ENCODE results near the gene ARV1.
"Not testable (repeated sequence)": the region's sequence is repeated elsewhere in the genome, so short reads cannot be mapped to it uniquely, and the experiment has no call there.

ARV1 gene

DNA sequence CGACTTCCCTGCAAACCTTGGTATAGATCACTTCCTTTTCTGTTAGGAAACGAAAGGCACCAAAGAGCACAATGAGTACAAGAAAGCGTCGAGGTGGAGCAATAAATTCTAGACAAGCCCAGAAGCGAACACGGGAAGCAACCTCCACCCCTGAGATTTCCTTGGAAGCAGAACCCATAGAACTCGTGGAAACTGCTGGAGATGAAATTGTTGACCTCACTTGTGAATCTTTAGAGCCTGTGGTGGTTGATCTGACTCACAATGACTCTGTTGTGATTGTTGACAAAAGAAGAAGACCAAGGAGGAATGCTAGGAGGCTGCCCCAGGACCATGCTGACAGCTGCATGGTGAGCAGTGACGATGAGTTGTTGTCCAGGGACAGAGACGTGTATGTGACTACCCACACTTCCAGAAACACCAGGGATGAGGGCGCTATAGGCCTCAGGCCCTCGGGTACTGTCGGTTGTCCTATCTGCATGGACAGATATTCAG lies 42.7 kb downstream of the ARV1 start:
- no peak for DNase-seq

DNA sequence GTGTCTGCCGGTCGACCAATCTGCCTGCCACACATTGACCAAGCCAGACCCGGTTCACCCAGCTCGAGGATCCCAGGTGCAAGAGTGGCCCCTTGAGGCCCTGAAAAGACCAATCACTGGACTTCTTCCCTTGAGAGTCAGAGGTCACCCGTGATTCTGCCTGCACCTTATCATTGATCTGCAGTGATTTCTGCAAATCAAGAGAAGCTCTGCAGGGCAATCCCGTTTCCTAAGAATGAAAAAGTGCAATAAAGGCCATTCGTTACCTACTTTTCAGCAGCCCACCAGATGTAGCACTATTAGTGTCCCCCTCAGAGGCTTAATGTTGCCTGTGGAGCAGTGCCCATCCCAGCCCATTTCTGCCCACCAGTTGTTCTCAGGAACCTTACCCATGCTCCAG lies 43.6 kb downstream of the ARV1 start:
- not testable (repeated sequence) for DNase-seq

- no peak for DNase-seq
Measured at GRCh38 chr1:231023150-231023549, 44.3 kb downstream of the ARV1 start.

GRCh38 chr1:231026576-231026975 lies 47.7 kb downstream of the ARV1 start:
- DNase-seq, result no peak

DNA sequence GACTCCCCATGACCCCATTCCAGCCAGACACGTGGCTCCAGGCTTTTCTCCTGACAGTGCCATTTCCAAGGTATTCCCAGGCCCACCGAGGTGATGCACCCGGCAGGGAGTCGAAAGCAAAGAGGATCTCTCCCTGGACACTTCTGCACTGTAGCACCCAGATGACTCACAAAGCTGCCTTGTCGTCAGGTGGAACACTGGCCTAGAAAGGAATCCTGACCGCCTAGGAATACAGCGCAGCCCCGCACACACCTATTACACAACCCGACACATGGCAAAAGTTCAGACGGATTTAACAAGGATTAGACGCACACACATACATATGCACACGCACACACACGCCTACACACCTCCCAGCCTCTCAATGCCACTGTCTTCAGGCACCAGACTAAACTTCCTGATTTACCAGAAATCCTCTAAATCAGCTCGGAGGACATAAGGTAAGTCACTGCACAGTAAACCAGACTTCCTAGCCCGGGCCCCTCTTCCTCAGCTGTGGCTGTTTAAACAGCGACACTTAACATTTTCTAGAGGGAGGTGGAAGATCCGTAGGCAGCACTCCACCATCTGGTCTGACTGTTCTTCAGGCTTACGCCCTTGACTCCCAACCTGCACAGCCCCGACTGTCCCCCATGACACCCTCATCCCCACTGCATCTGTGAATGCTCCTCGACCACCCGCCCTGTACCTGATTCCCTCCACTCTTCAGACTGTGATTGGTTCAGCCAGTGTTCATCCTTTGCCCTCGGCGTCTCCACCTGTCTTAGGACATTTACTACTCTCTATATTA lies 48.4 kb downstream of the ARV1 start:
- no peak for DNase-seq

DNA sequence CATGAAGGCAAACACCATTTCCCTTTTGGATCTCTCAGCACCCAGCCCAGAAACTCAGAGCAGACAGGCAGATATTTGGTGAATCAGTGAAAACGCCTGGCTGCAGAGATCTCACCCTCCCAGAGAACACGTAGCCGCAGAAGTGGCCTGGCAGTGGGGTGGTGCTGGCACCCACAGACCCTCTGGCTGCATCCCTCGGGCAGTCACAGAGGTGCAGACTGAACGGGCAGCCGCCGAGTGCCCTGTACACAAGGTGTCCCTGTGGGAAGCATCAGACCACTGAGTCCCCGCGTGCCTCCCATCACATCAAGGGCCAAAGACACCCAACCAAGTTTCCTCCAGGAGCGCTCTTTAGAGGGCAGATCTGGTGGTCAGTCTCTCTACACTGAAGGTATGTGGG lies 49.1 kb downstream of the ARV1 start:
- no peak for DNase-seq

DNA sequence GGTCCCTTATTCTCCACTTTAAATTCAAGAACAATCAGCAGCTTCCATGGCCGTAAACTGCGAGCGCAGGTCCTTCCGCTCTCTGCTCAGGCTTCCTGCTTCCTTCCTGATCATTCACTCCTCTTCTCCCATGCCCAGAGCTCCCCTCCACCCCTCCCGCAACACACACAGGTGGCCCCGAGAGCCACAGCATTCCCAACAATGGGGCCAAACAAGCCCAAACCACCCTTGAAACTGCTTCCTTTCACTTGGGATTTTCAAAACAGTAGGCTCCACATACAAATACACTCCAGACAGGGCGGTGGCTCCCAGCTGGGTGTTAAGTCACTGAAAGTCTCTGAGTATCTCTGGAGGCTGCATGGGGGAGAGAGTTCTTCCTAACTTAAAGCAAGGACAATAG lies 49.8 kb downstream of the ARV1 start:
- DNase-seq, result no peak

DNA sequence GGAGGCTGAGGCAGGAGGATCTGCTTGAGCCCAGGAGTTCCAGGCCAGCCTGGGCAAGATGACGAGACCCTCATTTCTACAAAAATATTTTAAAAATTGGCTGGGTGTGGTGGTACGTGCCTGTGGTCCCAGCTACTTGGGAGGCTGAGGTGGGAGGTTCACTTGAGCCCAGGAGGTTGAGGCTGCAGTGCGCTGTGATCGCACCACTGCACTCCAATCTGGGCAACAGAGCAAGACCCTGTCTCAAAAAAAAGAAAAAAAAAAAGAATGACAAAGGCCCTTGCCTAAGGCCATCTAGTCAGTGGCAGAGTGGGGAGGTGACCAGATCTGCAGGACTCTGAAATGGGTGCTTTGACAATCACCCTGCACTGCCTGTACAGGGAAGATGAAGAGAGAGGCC lies 50.4 kb downstream of the ARV1 start:
- DNase-seq, result not testable (repeated sequence)

DNA sequence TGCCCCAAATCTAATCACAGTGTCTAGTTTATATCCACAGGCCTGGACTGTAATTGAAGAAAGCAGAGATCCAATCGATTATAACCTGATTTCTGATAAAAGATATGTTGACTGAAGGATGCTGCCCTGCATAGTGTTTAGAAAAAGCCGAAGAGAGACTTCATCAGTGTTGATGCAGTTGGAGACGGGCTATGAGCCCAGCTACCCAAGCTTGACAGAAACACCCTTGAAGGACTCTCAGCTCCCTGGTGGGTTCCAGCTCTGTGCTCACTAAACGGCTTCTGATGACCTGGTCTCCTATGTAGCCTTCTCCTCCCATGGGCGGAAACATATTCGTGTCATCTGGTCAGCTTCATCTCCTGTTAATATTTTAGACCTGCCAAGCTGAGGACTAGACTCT lies 50.9 kb downstream of the ARV1 start:
- no peak for DNase-seq

DNA sequence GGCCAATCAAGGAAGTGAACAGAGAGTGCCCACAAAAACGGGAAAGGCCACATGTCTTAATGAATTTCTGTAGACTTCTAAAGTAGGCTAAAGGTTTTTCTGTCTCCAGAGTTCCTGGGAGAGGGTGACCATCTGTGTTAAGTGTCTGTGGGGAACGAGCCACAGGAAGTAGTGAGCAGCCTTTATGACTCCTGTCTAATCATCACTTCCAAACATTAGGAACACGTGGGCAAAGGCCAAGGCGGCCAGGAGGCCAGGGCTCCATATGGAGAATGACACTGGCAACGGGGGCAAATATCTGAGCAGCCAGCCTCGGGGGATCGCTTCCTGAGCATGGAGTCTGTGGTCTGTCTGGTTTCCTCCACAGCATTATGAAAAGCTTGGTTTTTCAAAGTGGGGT lies 54.1 kb downstream of the ARV1 start:
- DNase-seq, result no peak

DNA sequence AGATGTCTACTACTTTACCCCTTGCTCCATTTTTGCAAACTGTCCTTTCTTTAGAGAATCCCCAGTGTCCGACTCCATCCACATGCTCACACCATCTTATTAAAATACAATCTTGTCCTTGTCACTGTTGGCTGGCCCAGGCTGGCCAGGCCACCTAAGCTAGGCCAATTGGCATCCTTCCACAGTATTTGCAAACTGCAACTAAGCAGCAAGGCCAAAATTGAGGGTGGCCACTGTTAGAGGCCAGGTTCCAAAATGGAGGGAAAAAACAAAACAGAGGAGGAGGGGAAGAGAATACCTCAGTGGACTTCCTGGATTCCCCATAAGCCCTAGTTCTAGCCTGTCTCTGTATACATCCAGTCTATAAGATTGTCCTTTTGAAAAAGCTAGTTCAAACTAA lies 56.9 kb downstream of the ARV1 start:
- no peak for DNase-seq

- DNase-seq, result no peak
Measured at GRCh38 chr1:231036416-231036815, 57.5 kb downstream of the ARV1 start.

DNA sequence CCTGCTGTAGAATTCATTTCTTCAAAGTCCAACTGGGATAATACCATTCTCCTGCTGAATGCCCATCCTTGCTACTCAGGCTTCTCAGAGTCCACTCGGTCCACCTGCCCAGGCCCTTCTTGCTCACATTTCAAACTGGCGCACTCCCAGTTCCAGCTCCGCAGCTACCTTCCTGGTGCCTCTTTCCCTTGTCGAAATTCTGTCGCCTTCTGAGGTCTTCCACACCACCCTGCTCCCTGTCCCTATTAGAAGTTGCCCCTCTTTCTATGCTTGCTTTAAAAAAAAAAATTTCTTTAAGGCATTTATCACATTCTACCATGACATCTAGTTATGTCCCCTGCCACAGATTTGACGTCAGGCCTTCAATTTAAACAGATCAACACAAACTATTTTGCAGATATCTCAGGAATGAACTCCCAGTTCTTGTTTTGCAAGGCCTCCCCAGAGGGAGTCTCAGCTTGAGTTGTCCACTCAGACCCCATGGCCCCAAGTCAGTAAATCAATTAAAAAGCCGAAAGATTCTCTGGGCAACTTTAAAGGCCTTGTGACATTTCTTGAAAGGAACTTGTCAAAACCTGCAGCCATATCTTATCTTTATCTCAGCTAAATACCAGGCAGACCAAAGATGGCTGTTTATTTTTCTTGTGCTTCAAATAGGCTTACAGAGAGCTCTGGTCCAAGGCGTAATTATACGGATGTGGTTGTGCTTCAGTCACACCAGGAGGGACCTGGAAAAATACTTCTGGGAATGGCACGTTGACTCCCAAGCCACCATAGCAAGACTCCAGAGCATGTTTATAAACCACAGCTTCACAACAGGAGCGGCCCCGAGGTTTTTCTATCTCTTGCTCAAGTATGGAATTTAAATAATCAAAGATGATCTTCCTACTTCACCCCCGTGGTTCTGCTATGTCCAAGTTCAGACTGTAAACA lies 59.0 kb downstream of the ARV1 start:
- DNase-seq, result no peak

GRCh38 chr1:231039161-231040018 lies 60.5 kb downstream of the ARV1 start:
- no peak for DNase-seq

DNA sequence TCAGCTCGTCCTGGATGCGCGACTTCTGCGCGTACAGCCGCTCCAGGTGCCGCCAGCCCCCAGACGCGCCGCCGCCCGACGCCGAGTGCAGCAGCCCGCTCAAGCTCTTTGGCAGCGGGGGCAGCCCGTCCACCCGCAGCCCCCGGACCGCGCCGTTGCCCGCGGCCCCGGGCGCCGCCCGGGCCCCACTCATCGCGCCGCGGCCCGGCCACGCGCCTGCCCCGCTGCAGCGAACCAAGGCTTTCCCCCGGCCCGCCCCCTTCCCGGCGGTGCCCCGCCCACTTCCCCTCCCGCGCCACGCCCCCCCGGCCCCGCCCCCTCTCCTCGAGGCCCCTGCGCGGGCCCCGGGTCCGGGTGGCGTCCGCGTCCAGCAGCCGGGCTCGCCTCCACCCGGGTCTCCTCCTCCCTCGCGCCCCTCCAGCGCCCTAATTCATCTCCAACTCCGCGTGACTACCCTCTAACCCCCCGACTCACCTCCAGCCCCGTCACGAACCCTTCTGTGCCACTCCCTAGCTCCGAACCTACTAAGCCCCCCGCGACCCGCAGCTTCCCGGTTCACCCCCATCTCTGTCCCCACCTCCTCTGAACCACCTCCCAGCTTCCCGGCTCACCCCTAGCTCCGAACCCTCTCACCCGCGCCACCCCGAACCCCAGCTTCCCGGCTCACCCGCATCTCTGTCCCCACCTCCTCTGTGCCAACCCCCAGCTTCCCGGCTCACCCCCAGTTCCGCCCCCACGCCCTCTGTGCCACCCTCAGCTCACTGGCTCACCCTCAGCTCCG lies 61.3 kb downstream of the ARV1 start, which contains the start of gene FAM89A:
TSS of gene FAM89A (minus strand) at position 236 of the 781 bp plus-strand sequence. CDS start at position 193, 43 bp downstream.
- DNase-seq, result peak; percentile 34

GRCh38 chr1:231040800-231041718 lies 62.2 kb downstream of the ARV1 start:
- DNase-seq, result no peak

- no peak for DNase-seq
Measured at GRCh38 chr1:231041719-231042261, 62.9 kb downstream of the ARV1 start.

DNA sequence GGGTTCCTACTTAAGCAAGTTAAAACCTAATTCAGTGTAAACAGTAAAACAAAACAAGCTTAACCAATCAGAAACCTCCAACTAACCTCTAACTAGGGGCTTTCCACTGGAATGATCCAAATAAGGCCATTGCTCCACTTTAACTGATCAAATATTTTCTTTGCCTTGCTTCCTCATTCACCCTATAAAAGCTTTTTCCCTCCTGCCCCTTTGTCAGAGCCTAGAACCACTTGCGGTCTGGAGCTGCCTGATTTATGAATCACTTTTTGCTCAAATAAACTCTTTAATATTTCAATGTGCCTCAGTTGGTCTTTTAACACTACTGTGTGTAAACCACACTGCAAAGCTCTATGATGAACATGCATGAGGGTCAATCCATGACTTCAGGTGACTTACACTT lies 65.7 kb downstream of the ARV1 start:
- no peak for DNase-seq

- DNase-seq, result no peak
Measured at GRCh38 chr1:231045286-231045685, 66.4 kb downstream of the ARV1 start.

Data from COR-L47 (cell line).